HG03108 (cell line): ENCODE data around the gene INTS7.
"Not testable (repeated sequence)": the region's sequence is repeated elsewhere in the genome, so short reads cannot be mapped to it uniquely, and the experiment has no call there.

ENCODE experiments used
- ATAC-seq: cut with Tn5 transposase; IDR thresholded peaks from one replicate; pipeline ENCODE4 v1.9.1; 2021; ENCODE audit warnings: moderate library complexity; ENCODE audit not compliant: unreplicated experiment

The INTS7 gene

DNA sequence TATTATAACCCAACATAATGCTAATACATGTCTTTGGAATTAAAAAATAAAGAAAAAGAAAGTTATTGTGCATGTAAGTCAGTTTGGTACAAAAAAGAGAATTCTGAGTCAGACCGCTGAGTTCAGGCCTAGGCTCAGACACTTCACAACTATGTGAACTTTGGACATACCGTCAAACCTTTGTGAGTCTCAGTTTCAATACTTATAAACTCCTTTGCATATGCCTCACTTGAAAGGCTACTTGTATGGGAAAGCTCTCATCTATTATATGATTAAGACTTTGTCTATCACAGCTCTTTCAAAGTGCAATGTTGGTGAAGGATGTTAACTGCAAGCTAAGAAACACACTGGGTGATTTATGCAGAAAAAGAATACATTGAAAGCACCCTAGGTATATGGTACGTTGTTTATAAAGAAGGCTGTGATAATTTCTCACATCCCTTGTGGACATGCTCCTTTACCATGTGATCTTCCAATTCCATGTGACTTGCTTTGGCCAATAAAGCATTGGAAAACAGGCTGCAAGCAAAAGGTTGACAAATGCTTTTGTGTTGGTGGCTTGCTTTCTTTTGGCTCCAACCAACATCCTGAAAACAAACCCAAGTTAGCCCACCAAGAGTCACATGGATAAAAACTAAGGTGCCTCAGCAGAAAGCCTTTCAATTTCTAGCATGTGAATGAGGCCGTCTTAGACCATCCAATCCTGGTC is 49.6 kb downstream of the INTS7 start:
- peak; percentile 86 for ATAC-seq

- no peak for ATAC-seq
Observed at GRCh38 chr1:211978596-211978995, 56.8 kb downstream of the INTS7 start.

DNA sequence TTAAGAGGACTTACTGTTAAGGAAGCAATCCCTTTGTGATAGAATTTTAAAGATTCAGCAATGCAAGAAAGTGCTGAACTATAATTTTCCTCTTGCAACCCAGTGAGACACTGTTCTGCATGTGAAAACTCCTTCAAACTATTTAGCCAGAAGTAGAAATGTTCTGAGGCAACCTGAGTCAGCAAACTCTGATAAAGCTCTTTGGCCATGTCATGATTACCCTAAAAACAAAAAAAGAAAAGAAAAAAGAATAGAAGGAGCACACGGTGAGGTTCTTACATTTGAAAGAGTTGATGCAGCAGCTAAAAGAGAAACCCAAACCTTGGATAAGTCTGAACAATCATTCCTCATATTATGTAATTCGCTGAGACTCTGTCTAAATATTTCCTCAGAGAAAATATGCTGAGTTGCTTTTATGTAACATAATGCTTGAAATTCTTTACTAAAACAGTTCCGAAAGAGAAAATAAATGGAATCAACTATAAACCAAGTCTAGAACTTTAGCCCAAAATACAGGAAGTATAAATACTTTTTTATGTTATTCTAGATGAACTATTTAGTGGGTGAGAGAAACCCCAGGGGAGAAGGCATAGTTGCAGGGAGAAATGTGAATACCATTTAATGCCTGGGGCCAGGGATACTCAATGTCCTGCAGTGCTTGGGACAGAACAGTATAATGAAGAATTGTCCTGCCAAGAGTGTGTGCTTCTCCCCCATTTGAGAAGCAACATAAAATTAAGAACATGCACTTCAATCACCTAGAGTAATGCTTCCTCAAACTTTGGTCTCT is 60.0 kb downstream of the INTS7 start:
- ATAC-seq: no peak

GRCh38 chr1:211973541-211973940 is 61.8 kb downstream of the INTS7 start:
- no peak for ATAC-seq

DNA sequence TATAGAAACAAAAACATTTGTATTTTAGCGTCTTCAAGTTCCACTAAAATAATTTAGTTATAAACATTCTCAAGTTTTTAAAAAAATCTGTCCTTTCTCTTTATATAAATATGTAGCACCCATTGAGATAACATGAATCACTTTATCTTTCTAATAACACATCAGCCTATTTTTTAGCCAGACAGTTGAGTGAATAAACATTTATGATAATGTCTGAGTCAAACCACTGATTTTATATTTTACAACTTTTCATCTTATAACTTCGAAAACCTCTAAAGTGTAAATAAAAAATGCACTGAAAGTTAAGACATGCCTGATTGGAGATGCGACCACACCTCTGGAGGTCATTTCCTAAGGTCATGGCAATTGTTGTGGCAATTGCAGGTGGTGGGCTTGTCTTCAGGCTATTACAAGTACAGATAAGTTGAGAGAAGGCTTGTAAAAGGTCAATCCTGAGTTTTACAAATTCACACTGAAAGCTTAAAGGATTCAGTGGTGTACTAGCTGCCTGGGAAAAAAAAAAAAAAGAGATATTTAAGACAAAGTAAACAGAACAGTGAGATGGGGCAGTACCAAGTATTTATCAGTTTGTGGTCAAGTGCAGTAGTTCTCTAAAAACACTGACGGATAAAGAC is 67.0 kb downstream of the INTS7 start:
- no peak for ATAC-seq

DNA sequence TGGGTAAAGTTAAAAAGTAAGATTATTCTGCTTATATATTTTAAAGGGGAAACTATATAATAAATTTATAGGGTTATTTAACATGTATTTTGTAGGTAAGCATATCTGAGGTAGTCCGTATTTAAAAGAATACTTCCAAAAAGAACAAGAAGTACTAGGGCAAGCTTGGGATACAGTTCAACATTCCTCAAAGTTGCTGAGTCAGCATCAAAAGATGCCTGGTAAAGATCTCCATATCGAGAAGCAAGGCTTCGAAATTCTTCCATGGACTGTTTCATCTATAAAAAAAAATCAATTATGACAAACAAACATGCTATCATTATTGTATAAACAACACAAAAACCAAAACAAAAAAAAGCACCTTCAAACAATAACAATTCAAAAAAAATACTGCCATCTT is 67.7 kb downstream of the INTS7 start:
- no peak for ATAC-seq

- no peak for ATAC-seq
Observed at GRCh38 chr1:211965108-211965805, 70.1 kb downstream of the INTS7 start.

DNA sequence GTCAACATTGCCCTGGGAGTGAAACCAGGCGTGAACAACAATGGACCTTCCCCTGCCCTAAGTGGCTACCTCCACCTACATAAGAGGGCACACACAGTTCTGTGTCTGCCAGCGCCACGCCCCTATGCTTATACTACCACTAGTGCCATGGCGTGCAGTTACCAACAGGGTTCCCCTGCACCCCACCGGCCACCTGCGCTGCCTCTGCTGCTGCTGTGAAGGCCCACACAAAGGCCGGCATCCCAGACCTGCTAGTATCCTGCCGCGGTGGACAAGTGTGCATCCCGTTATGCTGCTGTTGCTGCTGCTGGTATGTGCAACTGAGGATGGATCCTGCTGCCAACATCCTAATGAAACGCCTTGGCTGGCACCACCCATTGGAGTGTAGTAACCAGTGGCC is 75.7 kb downstream of the INTS7 start:
- ATAC-seq: no peak

DNA sequence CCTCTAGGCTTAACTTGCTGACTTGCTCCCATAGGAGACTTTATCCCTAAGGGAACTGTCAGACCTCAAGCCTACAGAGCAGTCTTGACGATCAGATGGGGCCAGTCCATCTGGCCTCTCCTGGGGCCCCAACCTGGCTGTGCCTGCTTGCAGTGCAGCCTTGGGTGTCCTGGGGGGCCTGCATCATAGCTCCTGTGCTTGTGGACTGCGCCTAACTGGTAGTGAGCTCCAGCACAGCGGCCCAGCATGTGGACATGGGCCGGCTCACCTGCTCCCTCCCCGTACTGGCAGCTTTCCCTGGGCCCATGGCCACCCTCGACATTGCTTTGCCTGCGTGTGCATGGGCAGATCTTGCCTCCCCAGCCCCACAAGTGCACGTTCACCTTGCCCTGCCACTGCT is 76.1 kb downstream of the INTS7 start:
- ATAC-seq: no peak

DNA sequence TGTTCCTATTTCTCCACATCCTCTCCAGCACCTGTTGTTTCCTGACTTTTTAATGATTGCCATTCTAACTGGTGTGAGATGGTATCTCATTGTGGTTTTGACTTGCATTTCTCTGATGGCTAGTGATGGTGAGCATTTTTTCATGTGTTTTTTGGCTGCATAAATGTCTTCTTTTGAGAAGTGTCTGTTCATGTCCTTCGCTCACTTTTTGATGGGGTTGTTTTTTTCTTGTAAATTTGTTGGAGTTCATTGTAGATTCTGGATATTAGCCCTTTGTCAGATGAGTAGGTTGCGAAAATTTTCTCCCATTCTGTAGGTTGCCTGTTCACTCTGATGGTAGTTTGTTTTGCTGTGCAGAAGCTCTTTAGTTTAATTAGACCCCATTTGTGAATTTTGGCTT is 81.3 kb downstream of the INTS7 start:
- not testable (repeated sequence) for ATAC-seq

DNA sequence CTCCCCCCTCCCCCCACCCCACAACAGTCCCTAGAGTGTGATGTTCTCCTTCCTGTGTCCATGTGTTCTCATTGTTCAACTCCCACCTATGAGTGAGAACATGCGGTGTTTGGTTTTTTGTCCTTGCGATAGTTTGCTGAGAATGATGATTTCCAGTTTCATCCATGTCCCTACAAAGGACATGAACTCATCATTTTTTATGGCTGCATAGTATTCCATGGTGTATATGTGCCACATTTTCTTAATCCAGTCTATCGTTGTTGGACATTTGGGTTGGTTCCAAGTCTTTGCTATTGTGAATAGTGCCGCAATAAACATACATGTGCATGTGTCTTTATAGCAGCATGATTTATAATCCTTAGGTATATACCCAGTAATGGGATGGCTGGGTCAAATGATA is 81.8 kb downstream of the INTS7 start:
- ATAC-seq: not testable (repeated sequence)

- no peak for ATAC-seq
Observed at GRCh38 chr1:211952299-211952698, 83.1 kb downstream of the INTS7 start.

- peak; percentile 96 for ATAC-seq
Observed at GRCh38 chr1:211951856-211952255, 83.5 kb downstream of the INTS7 start.

DNA sequence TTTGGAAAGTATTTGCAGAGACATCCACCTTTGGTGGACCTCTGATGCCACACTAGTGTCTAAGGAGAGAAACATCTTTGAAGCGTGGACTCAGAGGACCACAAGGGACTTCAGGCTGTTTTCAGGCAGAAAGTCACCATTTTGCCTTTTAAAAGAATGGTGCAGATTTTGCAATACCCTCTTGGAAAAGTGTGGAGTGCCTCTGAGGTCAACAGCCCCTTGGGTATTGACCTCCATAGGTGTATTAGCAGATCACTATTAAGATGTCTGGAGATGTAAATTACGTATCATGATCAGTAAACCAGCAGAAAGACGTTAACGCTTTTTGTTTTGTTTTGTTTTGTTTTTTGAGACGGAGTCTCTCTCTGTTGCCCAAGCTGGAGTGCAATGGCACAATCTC is 87.0 kb downstream of the INTS7 start:
- ATAC-seq: no peak

- no peak for ATAC-seq
Observed at GRCh38 chr1:211947396-211948295, 87.7 kb downstream of the INTS7 start.

DNA sequence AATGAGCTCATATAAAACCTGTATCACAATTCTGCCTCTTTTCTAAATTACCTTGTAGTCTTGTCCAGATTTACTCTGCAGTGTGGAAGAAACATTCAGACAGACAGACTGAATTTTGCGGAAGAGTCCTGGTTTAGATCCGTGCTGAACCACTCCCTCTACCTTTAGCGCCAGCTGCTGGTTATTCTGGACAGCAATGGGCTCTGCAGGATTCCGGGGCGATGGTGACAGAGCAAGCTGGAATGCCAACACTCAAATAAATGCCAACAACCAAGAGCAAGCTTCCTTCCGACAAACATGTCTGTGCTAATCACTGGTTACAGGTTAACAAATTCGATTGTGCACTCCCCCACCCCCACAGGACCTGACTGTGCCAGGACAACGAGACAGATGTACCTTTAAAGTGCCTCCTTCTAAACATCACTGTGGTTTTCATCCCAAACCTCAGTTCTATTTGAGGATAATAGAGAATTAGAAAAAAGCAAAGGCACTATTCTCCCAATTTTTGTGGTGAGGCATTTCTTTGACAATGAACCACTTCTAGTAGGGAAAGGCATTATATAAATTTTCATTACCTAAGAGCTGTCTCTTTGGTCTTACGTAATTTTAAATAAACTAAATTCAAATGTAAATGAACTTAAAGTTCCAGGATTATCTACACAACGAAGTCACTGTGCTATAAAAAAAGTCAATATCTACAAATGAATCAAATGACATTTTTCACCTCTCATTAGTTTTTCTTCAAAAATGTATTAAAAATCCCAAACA is 90.4 kb downstream of the INTS7 start:
- ATAC-seq: no peak

GRCh38 chr1:211942583-211942982 is 92.8 kb downstream of the INTS7 start:
- ATAC-seq: no peak

DNA sequence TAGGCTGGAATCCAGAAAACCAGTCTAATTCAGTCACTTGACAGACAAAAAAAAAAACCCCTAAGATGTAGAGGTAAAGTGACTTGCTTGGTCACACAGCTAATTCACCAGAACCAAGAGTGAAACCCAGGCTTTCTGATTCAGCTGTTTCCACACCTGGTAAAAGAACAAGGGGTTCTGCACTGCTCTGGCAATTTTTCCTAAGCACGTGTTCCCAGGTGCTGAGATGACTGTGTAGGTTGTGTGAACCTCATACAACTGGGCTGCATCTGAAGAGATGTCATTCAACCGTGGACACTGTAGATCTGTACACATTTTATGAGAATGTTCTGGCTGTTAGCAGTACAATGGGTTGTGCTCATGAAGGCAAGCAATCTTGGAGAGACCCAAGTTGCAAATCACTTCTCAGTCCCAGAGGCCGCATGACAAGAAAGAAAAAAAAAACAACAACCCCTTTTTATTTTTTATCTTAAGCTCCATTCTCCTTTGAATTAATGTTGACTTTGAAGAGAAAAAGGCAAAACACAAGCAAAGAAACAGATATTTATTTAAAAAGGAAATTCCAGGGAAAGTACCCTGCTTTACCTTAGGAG is 95.4 kb downstream of the INTS7 start:
- peak; percentile 70 for ATAC-seq

GRCh38 chr1:211938561-211938997 is 96.8 kb downstream of the INTS7 start:
- ATAC-seq: no peak
